ENCODE measurements around the gene AKAIN1. TPM values are rescaled to one million over a fixed set of nuclear protein-coding genes. Genes with fewer than 3 reads are reported as not detected.

Gene AKAIN1
- not detected for total RNA-seq (ENCODE audit: unreplicated experiment)
- long read RNA-seq = 0 reads

DNA sequence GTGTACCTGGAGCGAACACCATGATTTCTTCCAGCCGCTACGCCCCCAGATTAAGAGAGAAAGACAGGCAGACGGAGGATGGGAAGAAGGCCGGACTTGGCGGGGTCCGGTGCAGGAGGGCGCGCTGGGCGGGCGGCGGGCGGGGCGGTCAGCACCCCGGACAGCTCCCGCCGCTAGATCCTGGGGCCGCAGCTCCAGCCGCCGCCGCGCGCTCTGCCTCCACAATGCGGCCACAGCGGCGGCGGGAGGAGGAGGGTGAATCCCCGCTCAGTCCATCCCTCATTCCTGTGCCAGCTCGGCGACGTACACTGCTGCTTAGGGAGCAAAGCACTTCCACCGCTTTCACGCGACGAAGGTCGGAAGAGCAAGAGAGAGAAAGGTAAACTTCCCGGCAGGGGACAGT is at the start of gene AKAIN1:
TSS of gene AKAIN1 (minus strand) at position 226 of the 403 bp plus-strand sequence. CDS start at position 22, 204 bp downstream.
- H3K27ac Mint-ChIP-seq (ENCODE audit: unreplicated experiment) = no peak within 1 kb of the TSS
- H3K4me3 Mint-ChIP-seq (ENCODE audit: unreplicated experiment) = peak within 1 kb of the TSS; percentile 71
- no peaks in the 10 kb centered on the region for H3K36me3 Mint-ChIP-seq (ENCODE audit: low read depth, unreplicated experiment)
- no peak for TF ChIP-seq CTCF (IDR thresholded peaks at IDR 0.05; ENCODE audit: unreplicated experiment)
- DNase-seq (ENCODE audit: low spot score) = peak; percentile 76
- H3K27me3 Mint-ChIP-seq (ENCODE audit: unreplicated experiment) = peaks cover 22% of the 10 kb centered on the region
- H3K4me1 Mint-ChIP-seq (ENCODE audit: unreplicated experiment) = peaks cover 10% of the 10 kb centered on the region
- no peaks in the 10 kb centered on the region for H3K9me3 Mint-ChIP-seq (ENCODE audit: unreplicated experiment)

DNA sequence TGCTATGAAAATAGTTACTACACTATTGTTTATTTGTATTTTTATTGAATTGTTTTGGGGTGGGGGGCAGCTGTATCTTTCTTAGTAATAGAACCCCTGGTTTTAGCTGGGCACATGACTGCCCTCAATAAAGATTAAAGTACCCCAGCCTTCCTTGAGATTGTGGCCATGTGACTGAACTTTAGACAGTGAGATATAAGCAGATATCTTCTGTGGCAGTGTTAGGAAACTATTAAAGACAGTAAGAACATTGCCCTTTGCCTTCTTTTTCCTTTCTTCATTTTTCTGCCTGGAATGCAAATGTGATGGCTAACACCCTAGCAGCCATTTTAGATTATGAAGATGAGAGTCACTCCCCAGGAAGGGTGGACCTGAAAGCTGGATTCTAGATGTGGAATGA is 47.9 kb upstream of the AKAIN1 start:
- Mint-ChIP-seq H3K36me3 (ENCODE audit: low read depth, unreplicated experiment) (no peaks in the 10 kb centered on the region), H3K27me3 (ENCODE audit: unreplicated experiment) (no peaks in the 10 kb centered on the region), H3K27ac (ENCODE audit: unreplicated experiment) (no peak overlapping the region), H3K9me3 (ENCODE audit: unreplicated experiment) (no peaks in the 10 kb centered on the region), H3K4me1 (ENCODE audit: unreplicated experiment) (peaks cover 2% of the 10 kb centered on the region), H3K4me3 (ENCODE audit: unreplicated experiment) (no peak overlapping the region)
- DNase-seq (ENCODE audit: low spot score) = no peak
- no peak for TF ChIP-seq CTCF (IDR thresholded peaks at IDR 0.05; ENCODE audit: unreplicated experiment)

DNA sequence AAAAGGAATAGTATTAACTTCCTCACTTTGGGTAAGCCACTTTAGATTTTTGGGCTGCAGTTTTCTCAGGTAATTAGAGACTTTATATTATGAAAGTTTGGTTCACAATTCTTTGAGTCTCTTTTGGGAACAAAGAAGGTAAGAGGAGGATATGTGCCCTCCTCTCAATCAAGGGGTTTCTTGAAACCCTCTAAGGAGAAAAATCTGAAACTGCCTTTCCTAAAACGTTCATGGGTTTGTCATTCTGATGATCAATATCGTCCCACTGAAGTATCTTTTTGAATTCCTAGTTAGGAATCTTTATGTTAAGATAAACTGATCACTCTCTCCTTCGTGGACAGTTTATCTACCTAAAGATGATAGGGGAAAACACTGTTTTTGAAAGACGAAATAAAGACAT is 42.4 kb upstream of the AKAIN1 start:
- TF ChIP-seq CTCF (IDR thresholded peaks at IDR 0.05; ENCODE audit: unreplicated experiment) = no peak
- H3K9me3 Mint-ChIP-seq (ENCODE audit: unreplicated experiment) = no peaks in the 10 kb centered on the region
- H3K4me1 Mint-ChIP-seq (ENCODE audit: unreplicated experiment) = peaks cover 8% of the 10 kb centered on the region
- H3K36me3 Mint-ChIP-seq (ENCODE audit: low read depth, unreplicated experiment) = peaks cover 3% of the 10 kb centered on the region
- DNase-seq (ENCODE audit: low spot score) = no peak
- H3K27ac Mint-ChIP-seq (ENCODE audit: unreplicated experiment) = no peak overlapping the region
- H3K4me3 Mint-ChIP-seq (ENCODE audit: unreplicated experiment) = peak overlapping the region; percentile 79
- H3K27me3 Mint-ChIP-seq (ENCODE audit: unreplicated experiment) = peaks cover 2% of the 10 kb centered on the region

GRCh38 chr18:5238371-5238976 is 41.4 kb upstream of the AKAIN1 start:
- Mint-ChIP-seq H3K9me3 (ENCODE audit: unreplicated experiment) (no peaks in the 10 kb centered on the region), H3K36me3 (ENCODE audit: low read depth, unreplicated experiment) (peaks cover 3% of the 10 kb centered on the region), H3K4me3 (ENCODE audit: unreplicated experiment) (peak overlapping the region; percentile 98), H3K27ac (ENCODE audit: unreplicated experiment) (peak overlapping the region; percentile 86), H3K4me1 (ENCODE audit: unreplicated experiment) (peaks cover 8% of the 10 kb centered on the region), H3K27me3 (ENCODE audit: unreplicated experiment) (peaks cover 2% of the 10 kb centered on the region)
- DNase-seq (ENCODE audit: low spot score) = peak; percentile 59
- TF ChIP-seq CTCF (IDR thresholded peaks at IDR 0.05; ENCODE audit: unreplicated experiment) = no peak

DNA sequence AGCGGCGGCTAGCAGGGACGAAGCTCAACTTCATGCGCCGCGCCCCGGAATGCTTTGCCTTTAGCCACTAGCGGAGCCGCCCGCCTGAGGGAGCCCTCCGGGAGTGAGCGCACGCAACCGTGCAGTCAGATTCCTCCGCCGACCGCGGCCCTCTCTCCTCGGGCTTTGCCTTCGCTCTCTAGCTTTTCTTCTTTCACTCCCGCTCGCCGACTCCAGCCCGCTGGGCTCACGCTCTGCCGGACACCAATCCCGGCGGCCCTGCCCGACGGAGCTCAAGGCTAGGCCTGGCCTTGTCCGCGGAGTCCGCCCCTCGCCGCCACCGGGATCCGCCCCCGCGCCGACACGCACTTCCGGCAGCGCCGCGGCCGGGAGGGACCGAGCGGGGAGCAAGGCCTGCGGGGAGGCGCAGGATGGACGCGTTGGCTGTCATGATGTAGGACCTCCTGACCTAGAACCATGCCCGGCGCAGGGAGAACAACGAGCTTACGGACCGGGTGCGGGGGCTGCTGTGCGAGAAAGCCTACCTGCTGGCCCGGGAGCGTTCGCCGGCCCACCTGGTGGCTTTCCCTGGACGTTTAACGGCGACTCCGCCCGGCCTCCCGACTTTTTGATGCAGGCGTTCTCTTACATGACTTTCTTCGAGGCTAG is 40.8 kb upstream of the AKAIN1 start:
- TF ChIP-seq CTCF (IDR thresholded peaks at IDR 0.05; ENCODE audit: unreplicated experiment) = no peak
- Mint-ChIP-seq H3K36me3 (ENCODE audit: low read depth, unreplicated experiment) (peaks cover 3% of the 10 kb centered on the region), H3K4me1 (ENCODE audit: unreplicated experiment) (peaks cover 8% of the 10 kb centered on the region), H3K27me3 (ENCODE audit: unreplicated experiment) (peaks cover 2% of the 10 kb centered on the region), H3K9me3 (ENCODE audit: unreplicated experiment) (no peaks in the 10 kb centered on the region), H3K27ac (ENCODE audit: unreplicated experiment) (peak overlapping the region; percentile 89), H3K4me3 (ENCODE audit: unreplicated experiment) (peak overlapping the region; percentile 98)
- peak; percentile 85 for DNase-seq (ENCODE audit: low spot score)

All from endothelial cell (in vitro differentiated cells).